GM23338 (cell line): ENCODE measurements around the gene TCP10L.

Source experiments
- CREB1 ChIP-seq: fragments of 250-450 bp; sonication (Bioruptor Pico); IDR thresholded peaks from 2 replicates; pipeline ENCODE4 v1.5.0; 2020; ENCODE audit warnings: low read depth, mild to moderate bottlenecking, moderate library complexity
- CTCF ChIP-seq, 2 experiments: fragments of 200-600 bp in 1 of 2; sonication (generic) in 1 of 2; conservative IDR thresholded peaks; 2 replicates each; pipeline versions ENCODE4 v1.5.1 to v1.6.1; 2016 to 2017; ENCODE audit warnings: antibody characterized with exemption in 2 of 2, low read depth in 2 of 2, mild to moderate bottlenecking in 2 of 2, moderate library complexity in 1 of 2
- EZH2 ChIP-seq: fragments of 200-600 bp; sonication (generic); IDR thresholded peaks from one replicate; pipeline ENCODE4 v1.8.0; 2017; ENCODE audit warnings: antibody characterized with exemption, mild to moderate bottlenecking, low read depth; ENCODE audit not compliant: unreplicated experiment
- POLR2AphosphoS5 ChIP-seq: IDR thresholded peaks from 2 replicates; pipeline ENCODE4 v1.6.1; 2016; ENCODE audit warnings: antibody characterized with exemption, low read depth

- no peak for TF ChIP-seq CTCF (conservative IDR thresholded peaks at IDR 0.05; ENCODE audit: low read depth in 2 of 2)
- no peak for TF ChIP-seq EZH2
- no peak for TF ChIP-seq POLR2AphosphoS5
- TF ChIP-seq CREB1 = no peak
Observed at GRCh38 chr21:32599526-32599925, 14.2 kb upstream of the TCP10L start.
